HepG2 (cell line): ENCODE data around the gene PRDM12. TPM values are rescaled to one million over a fixed set of nuclear protein-coding genes. Genes with fewer than 3 reads are reported as not detected.
A peak's percentile ranks its signal among the peaks of the same experiment; 100 is the strongest.

Source experiments
- ARID3A ChIP-seq: IDR thresholded peaks from 2 replicates; pipeline ENCODE4 v1.6.1; 2012; ENCODE audit warnings: low read depth, low read length, improper control_type of control experiment
- ATF3 ChIP-seq: sonication (generic); formaldehyde crosslinking; IDR thresholded peaks from 2 replicates; pipeline ENCODE4 v1.4.0; 2020; ENCODE audit warnings: missing genetic modification reagents
- HDAC1 ChIP-seq: sonication (generic); formaldehyde crosslinking; IDR thresholded peaks from 2 replicates; pipeline ENCODE4 v1.5.1; 2020; ENCODE audit warnings: mild to moderate bottlenecking, missing genetic modification reagents
- ISL2 ChIP-seq: sonication (generic); formaldehyde crosslinking; IDR thresholded peaks from 2 replicates; pipeline ENCODE4 v1.5.0; 2020; ENCODE audit warnings: missing genetic modification reagents
- MIER2 ChIP-seq: IDR thresholded peaks from 2 replicates; pipeline ENCODE4 v1.6.1; 2016; ENCODE audit warnings: missing biosample characterization, missing genetic modification reagents
- NBN ChIP-seq: fragments of 450-650 bp; conservative IDR thresholded peaks from 2 replicates; pipeline ENCODE4 v1.6.1; 2017
- NCOA2 ChIP-seq: sonication (generic); formaldehyde crosslinking; IDR thresholded peaks from 2 replicates; pipeline ENCODE4 v1.8.0; 2022; ENCODE audit warnings: inconsistent platforms
- NFYB ChIP-seq: sonication (generic); formaldehyde crosslinking; IDR thresholded peaks from 2 replicates; pipeline ENCODE4 v1.4.0; 2020; ENCODE audit warnings: missing genetic modification reagents
- RFX3 ChIP-seq: IDR thresholded peaks from 2 replicates; pipeline ENCODE4 v1.6.1; 2016; ENCODE audit warnings: missing biosample characterization, missing genetic modification reagents
- SSRP1 ChIP-seq: IDR thresholded peaks from 2 replicates; pipeline ENCODE4 v1.6.1; 2016; ENCODE audit warnings: control low read depth
- TFDP2 ChIP-seq: sonication (generic); formaldehyde crosslinking; IDR thresholded peaks from 2 replicates; pipeline ENCODE4 v1.4.0; 2020; ENCODE audit warnings: missing genetic modification reagents
- TIGD3 ChIP-seq: sonication (generic); formaldehyde crosslinking; IDR thresholded peaks from 2 replicates; pipeline ENCODE4 v1.5.1; 2020; ENCODE audit warnings: mild to moderate bottlenecking, missing genetic modification reagents, borderline replicate concordance
- ZBTB43 ChIP-seq: sonication (generic); formaldehyde crosslinking; conservative IDR thresholded peaks from 2 replicates; pipeline ENCODE4 v1.4.0; 2020; ENCODE audit warnings: missing genetic modification reagents
- ZEB1 ChIP-seq: IDR thresholded peaks from 2 replicates; pipeline ENCODE4 v1.6.1; 2012; ENCODE audit warnings: mild to moderate bottlenecking, low read depth, inconsistent platforms; ENCODE audit not compliant: insufficient replicate concordance
- ZNF501 ChIP-seq: sonication (generic); formaldehyde crosslinking; IDR thresholded peaks from 2 replicates; pipeline ENCODE4 v1.5.1; 2020; ENCODE audit warnings: mild to moderate bottlenecking, moderate library complexity, missing genetic modification reagents
- ZNF616 ChIP-seq: sonication (generic); formaldehyde crosslinking; IDR thresholded peaks from 2 replicates; pipeline ENCODE4 v1.5.0; 2020; ENCODE audit warnings: low read depth, mild to moderate bottlenecking, missing genetic modification reagents
- ZNF75D ChIP-seq: sonication (generic); formaldehyde crosslinking; IDR thresholded peaks from 2 replicates; pipeline ENCODE4 v1.8.1; 2023; ENCODE audit warnings: missing genetic modification reagents, mild to moderate bottlenecking, borderline replicate concordance
- ZSCAN21 ChIP-seq: sonication (generic); formaldehyde crosslinking; IDR thresholded peaks from 2 replicates; pipeline ENCODE4 v1.8.0; 2022; ENCODE audit warnings: mild to moderate bottlenecking, missing genetic modification reagents, moderate library complexity, borderline replicate concordance
- polyA plus RNA-seq, 8 experiments: library from polyadenylated mRNA; depleted of rRNA in 3 of 8; stranded (reverse) in 7 of 8; unstranded in 1 of 8; fragments of >200 nt; fragmentation: Illumina TruSeq in 4 of 8; extraction: Trizol in 4 of 8; gene quantifications; 2 replicates each; pipeline versions ENCODE4 v1.2.1 to v1.2.3, GENCODE V29; 2011 to 2016; ENCODE audit warnings: low read depth in 4 of 8, missing spikeins in 1 of 8, mixed read lengths in 1 of 8; ENCODE audit not compliant: insufficient read depth in 1 of 8
- total RNA-seq, 5 experiments: library from RNA; depleted of rRNA; stranded (reverse); fragments of >200 nt; fragmentation: Illumina TruSeq; extraction: Trizol; gene quantifications; 2 replicates each; pipeline ENCODE4 v1.2.3, GENCODE V29; 2016; ENCODE audit warnings: low read depth in 1 of 5
- TF ChIP-seq, protein P1 (sequence below): sonication (generic); formaldehyde crosslinking; IDR thresholded peaks from 2 replicates; pipeline ENCODE4 v1.4.0; 2020; ENCODE audit warnings: mild to moderate bottlenecking, missing genetic modification reagents

The PRDM12 gene
- total and polyA plus RNA-seq, 2 of the 13 experiments (the other 11 are each of a cell fraction or from before 2014, with no cell fraction given), result 0.04 to 0.07 TPM

DNA sequence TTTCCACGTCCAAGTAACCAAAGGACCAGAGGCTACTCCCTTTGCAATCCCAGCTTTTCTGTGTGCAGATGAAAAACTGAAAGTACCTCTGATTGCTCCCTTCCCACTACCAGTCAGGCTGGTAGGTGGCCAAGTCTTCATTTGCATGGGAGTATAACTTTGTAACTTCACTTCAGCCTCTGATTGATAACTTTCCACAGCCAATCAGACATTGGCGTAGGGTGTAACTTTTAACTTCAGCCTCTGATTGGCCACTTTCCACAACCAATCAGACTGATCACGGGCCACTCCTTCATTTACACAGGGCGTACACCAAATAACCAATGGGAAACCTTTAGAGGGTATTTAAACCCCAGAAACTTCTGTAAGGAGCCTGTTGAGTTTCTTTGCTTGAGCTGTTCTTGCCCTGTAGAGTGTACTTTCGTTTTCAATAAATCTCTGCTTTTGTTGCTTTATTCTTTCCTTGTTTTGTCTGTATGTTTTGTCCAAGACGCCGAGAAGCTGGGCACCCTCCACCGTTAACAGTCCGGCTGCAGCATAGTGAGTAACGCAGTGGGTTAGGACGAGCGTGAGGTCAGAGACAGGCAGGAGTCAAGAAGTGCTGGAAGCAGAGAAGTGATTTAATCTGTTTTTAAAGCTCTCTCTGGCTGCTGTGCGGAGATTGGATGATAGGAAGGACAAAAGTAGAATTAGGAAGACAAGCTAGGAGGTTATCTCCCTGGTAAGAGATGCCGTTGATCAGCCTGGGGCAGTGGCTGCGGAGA, 25.7 kb downstream of the PRDM12 start (continued):
- TF ChIP-seq ZNF501 (CRISPR knock-in tag) (peak; percentile 62; the same call in 1 of the 2 replicates), NCOA2 (CRISPR knock-in tag) (no peak), SSRP1 (CRISPR knock-in tag) (no peak), NFYB (peak; percentile 89), ZBTB43 (CRISPR knock-in tag) (no peak; the same call in 1 of the 2 replicates), ARID3A (peak; percentile 43; the same call in 1 of the 2 replicates), TIGD3 (CRISPR knock-in tag) (no peak), ISL2 (CRISPR knock-in tag) (no peak; the same call in 1 of the 2 replicates), ZNF75D (no peak), ZEB1 (no peak), RFX3 (CRISPR knock-in tag) (no peak), ATF3 (CRISPR knock-in tag) (no peak), HDAC1 (0 out of 2 replicates have a peak, but pooled peaks have one; percentile 28), TFDP2 (CRISPR knock-in tag) (0 out of 2 replicates have a peak, but pooled peaks have one; percentile 43), ZSCAN21 (no peak), NBN (no peak), ZNF616 (no peak), MIER2 (CRISPR knock-in tag) (no peak)
- TF ChIP-seq, protein P1, sequence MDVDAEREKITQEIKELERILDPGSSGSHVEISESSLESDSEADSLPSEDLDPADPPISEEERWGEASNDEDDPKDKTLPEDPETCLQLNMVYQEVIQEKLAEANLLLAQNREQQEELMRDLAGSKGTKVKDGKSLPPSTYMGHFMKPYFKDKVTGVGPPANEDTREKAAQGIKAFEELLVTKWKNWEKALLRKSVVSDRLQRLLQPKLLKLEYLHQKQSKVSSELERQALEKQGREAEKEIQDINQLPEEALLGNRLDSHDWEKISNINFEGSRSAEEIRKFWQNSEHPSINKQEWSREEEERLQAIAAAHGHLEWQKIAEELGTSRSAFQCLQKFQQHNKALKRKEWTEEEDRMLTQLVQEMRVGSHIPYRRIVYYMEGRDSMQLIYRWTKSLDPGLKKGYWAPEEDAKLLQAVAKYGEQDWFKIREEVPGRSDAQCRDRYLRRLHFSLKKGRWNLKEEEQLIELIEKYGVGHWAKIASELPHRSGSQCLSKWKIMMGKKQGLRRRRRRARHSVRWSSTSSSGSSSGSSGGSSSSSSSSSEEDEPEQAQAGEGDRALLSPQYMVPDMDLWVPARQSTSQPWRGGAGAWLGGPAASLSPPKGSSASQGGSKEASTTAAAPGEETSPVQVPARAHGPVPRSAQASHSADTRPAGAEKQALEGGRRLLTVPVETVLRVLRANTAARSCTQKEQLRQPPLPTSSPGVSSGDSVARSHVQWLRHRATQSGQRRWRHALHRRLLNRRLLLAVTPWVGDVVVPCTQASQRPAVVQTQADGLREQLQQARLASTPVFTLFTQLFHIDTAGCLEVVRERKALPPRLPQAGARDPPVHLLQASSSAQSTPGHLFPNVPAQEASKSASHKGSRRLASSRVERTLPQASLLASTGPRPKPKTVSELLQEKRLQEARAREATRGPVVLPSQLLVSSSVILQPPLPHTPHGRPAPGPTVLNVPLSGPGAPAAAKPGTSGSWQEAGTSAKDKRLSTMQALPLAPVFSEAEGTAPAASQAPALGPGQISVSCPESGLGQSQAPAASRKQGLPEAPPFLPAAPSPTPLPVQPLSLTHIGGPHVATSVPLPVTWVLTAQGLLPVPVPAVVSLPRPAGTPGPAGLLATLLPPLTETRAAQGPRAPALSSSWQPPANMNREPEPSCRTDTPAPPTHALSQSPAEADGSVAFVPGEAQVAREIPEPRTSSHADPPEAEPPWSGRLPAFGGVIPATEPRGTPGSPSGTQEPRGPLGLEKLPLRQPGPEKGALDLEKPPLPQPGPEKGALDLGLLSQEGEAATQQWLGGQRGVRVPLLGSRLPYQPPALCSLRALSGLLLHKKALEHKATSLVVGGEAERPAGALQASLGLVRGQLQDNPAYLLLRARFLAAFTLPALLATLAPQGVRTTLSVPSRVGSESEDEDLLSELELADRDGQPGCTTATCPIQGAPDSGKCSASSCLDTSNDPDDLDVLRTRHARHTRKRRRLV (CRISPR knock-in tag), result no peak
